SK-N-SH (cell line): ENCODE results near the gene FMR1NB. TPM values are rescaled to one million over a fixed set of nuclear protein-coding genes. Genes with fewer than 3 reads are reported as not detected.

Experiments used
- CTCF ChIA-PET: fragments of 300-600, 350-600 bp; formaldehyde crosslinking; extraction: SDS; loops from one replicate; lab custom pipeline; 2021; lab: Yijun Ruan, JAX
- POLR2A ChIA-PET: fragments of 350-600 bp; sonication (Branson Sonifier 250); formaldehyde crosslinking; extraction: SDS; loops from one replicate; lab custom pipeline; 2020; ENCODE audit warnings: antibody characterized with exemption, inconsistent platforms; lab: Yijun Ruan, JAX
- DNase-seq: peaks from one replicate; pipeline ENCODE4 v3.0.0; 2012
- H2AFZ ChIP-seq: fragments of 200-600 bp; sonication (generic); 2 replicates; pipeline ENCODE4 v1.8.1; 2016; ENCODE audit warnings: antibody characterized with exemption, mild to moderate bottlenecking, low read depth
- H3F3A ChIP-seq: fragments of 200-600 bp; sonication (generic); replicated peaks from 2 replicates; pipeline ENCODE3; 2016; ENCODE audit warnings: antibody characterized with exemption, mild to moderate bottlenecking; ENCODE audit not compliant: insufficient read depth
- H3K27ac ChIP-seq, 2 experiments: fragments of 200-500 bp in 1 of 2; fragments of 200-600 bp in 1 of 2; sonication (Bioruptor generic) in 1 of 2; sonication (generic), shearing (Covaris generic) in 1 of 2; 2 replicates each; pipeline versions ENCODE4 v1.5.1 to v1.6.1; 2014 to 2016; ENCODE audit warnings: low read depth in 2 of 2, inconsistent platforms in 1 of 2, low read length in 1 of 2, mild to moderate bottlenecking in 1 of 2, mixed read lengths in 1 of 2
- H3K27me3 ChIP-seq: fragments of 200-600 bp; sonication (generic), shearing (Covaris generic); 2 replicates; pipeline ENCODE4 v1.6.1; 2016; ENCODE audit warnings: mixed run types; ENCODE audit not compliant: insufficient read depth
- H3K36me3 ChIP-seq, 2 experiments: fragments of 200-500 bp in 1 of 2; fragments of 200-600 bp in 1 of 2; sonication (Bioruptor generic) in 1 of 2; sonication (generic) in 1 of 2; replicated peaks in 1 of 2; 2 replicates each; pipeline versions ENCODE3 to v1.5.1; 2014 to 2016; ENCODE audit warnings: low read length in 1 of 2, mild to moderate bottlenecking in 1 of 2; ENCODE audit not compliant: insufficient read depth in 2 of 2, control insufficient read depth in 1 of 2
- H3K4me1 ChIP-seq, 2 experiments: fragments of 200-500 bp in 1 of 2; fragments of 200-600 bp in 1 of 2; sonication (Bioruptor generic) in 1 of 2; sonication (generic), shearing (Covaris generic) in 1 of 2; 2 replicates each; pipeline versions ENCODE4 v1.5.1 to v1.6.1; 2014 to 2016; ENCODE audit warnings: low read depth in 1 of 2, low read length in 1 of 2, mixed run types in 1 of 2; ENCODE audit not compliant: insufficient read depth in 2 of 2, control insufficient read depth in 1 of 2
- H3K4me2 ChIP-seq: fragments of 200-600 bp; sonication (generic), shearing (Covaris generic); 2 replicates; pipeline ENCODE4 v1.6.1; 2017; ENCODE audit warnings: mixed run types
- H3K4me3 ChIP-seq, 2 experiments: fragments of 200-500 bp in 1 of 2; fragments of 200-600 bp in 1 of 2; sonication (Bioruptor generic) in 1 of 2; sonication (generic), shearing (Covaris generic) in 1 of 2; 2 replicates each; pipeline versions ENCODE4 v1.5.1 to v1.8.1; 2014 to 2016; ENCODE audit warnings: low read depth in 2 of 2, inconsistent platforms in 1 of 2, low read length in 1 of 2, mild to moderate bottlenecking in 1 of 2, mixed read lengths in 1 of 2, moderate library complexity in 1 of 2
- H3K79me2 ChIP-seq: fragments of 200-600 bp; sonication (generic); 2 replicates; pipeline ENCODE4 v1.8.1; 2017; ENCODE audit warnings: mild to moderate bottlenecking; ENCODE audit not compliant: insufficient read depth
- H3K9ac ChIP-seq: fragments of 200-600 bp; sonication (generic); 2 replicates; pipeline ENCODE4 v1.6.1; 2017; ENCODE audit warnings: mixed run types
- H3K9me2 ChIP-seq: fragments of 200-600 bp; sonication (generic); 2 replicates; pipeline ENCODE4 v1.6.1; 2017; ENCODE audit warnings: mixed run types
- H3K9me3 ChIP-seq: fragments of 200-600 bp; sonication (generic); 2 replicates; pipeline ENCODE4 v1.6.1; 2017; ENCODE audit warnings: mixed run types, mild to moderate bottlenecking, moderate library complexity
- H4K20me1 ChIP-seq: fragments of 200-600 bp; sonication (generic); 2 replicates; pipeline ENCODE4 v1.6.1; 2017; ENCODE audit warnings: mild to moderate bottlenecking, mixed run types; ENCODE audit not compliant: insufficient read depth
- EP300 ChIP-seq, 2 experiments: IDR thresholded peaks; 2 replicates each; pipeline versions ENCODE4 v1.4.0 to v1.6.1; 2012; ENCODE audit warnings: borderline replicate concordance in 1 of 2, low read depth in 1 of 2, low read length in 1 of 2
- FOSL2 ChIP-seq: IDR thresholded peaks from 2 replicates; pipeline ENCODE4 v1.4.0; 2012; ENCODE audit warnings: low read depth, mild to moderate bottlenecking, moderate library complexity, borderline replicate concordance
- GATA2 ChIP-seq: sonication (generic); formaldehyde crosslinking; IDR thresholded peaks from 2 replicates; pipeline ENCODE4 v1.5.0; 2020; ENCODE audit warnings: mild to moderate bottlenecking, missing genetic modification reagents
- JUND ChIP-seq: IDR thresholded peaks from 2 replicates; pipeline ENCODE4 v1.4.0; 2012
- MXI1 ChIP-seq: IDR thresholded peaks from 2 replicates; pipeline ENCODE4 v1.6.1; 2012; ENCODE audit warnings: mild to moderate bottlenecking, low read depth, low read length, improper control_type of control experiment
- NRF1 ChIP-seq: IDR thresholded peaks from 2 replicates; pipeline ENCODE4 v1.6.1; 2012; ENCODE audit warnings: low read depth, mild to moderate bottlenecking, low read length
- POLR2AphosphoS5 ChIP-seq: IDR thresholded peaks from 2 replicates; pipeline ENCODE4 v1.6.1; 2012; ENCODE audit warnings: low read depth, low read length
- RCOR1 ChIP-seq: fragments of 150-350 bp; IDR thresholded peaks from 2 replicates; pipeline ENCODE4 v1.6.1; 2017; ENCODE audit warnings: antibody characterized with exemption, low read length
- RFX5 ChIP-seq: IDR thresholded peaks from 2 replicates; pipeline ENCODE4 v1.6.1; 2012; ENCODE audit warnings: mild to moderate bottlenecking, improper control_type of control experiment, low read length
- TCF12 ChIP-seq: IDR thresholded peaks from 2 replicates; pipeline ENCODE4 v1.4.0; 2012
- YY1 ChIP-seq: IDR thresholded peaks from 2 replicates; pipeline ENCODE4 v1.4.0; 2012; ENCODE audit warnings: low read depth, mild to moderate bottlenecking
- WGBS: methylation state at CpG from one replicate; pipeline ENCODE4 v1.1.6; 2017; ENCODE audit warnings: low lambda C conversion rate; 5-methylcytosine and 5-hydroxymethylcytosine counted together
- polyA plus RNA-seq, 3 experiments: library from polyadenylated mRNA; depleted of rRNA; stranded (reverse); fragments of >200 nt; gene quantifications; 2 replicates each; pipeline ENCODE4 v1.2.3, GENCODE V29; 2012
- TF ChIP-seq, protein P1 (sequence below): fragments of 150-350 bp; IDR thresholded peaks from 2 replicates; pipeline ENCODE4 v1.6.1; 2016; ENCODE audit warnings: mild to moderate bottlenecking, low read depth, low read length
- TF ChIP-seq, protein P2 (sequence below): IDR thresholded peaks from 2 replicates; pipeline ENCODE4; 2012
- TF ChIP-seq, protein P3 (sequence below): fragments of 150-350 bp; IDR thresholded peaks from 2 replicates; pipeline ENCODE4 v1.6.1; 2017; ENCODE audit warnings: antibody characterized with exemption, low read length, low read depth, borderline replicate concordance
- TF ChIP-seq, protein P4 (sequence below): fragments of 200-600 bp; sonication (generic); IDR thresholded peaks from 2 replicates; pipeline ENCODE4 v1.6.1; 2017; ENCODE audit warnings: antibody characterized with exemption, mild to moderate bottlenecking, moderate library complexity

Gene FMR1NB
- polyA plus RNA-seq, 1 of the 3 experiments (the other 2 are of a cell fraction) = not detected

DNA sequence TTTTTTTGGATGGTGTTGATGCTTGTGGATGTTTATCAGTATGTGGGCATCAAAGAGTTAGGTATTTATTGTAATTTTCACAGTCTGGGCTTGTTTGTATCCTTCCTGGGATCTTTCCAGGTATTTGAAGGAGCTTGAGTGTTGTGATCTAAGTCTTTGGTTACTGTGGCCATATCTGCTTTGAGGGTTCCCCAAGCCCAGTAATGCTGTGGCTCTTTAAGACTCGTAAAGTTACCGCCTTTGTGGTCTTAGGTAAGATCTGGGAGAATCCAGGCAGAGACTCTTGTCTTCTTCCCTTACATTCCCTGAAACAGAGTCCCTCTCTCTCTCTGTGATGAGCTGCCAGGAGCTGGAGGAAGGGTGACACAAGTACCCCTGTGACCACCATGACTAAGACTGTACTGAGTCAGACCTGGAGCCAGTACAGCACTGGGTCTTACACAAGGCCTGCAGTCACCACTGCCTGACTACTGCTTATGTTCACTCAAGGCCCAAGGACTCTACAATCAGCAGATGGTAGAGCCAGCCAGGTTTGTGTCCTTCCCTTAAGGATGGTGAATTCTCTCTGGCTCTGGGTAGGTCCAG is 62.2 kb downstream of the FMR1NB start:
- no peak overlapping the region for H3K9ac ChIP-seq
- ChIA-PET POLR2A (interaction anchor here (0.6 kb wide), 1 partner anchor 40 kb away, joined by 4 read pairs; no protein-coding TSS in a partner anchor), CTCF (interaction anchor here (1.2 kb wide), 1 partner anchor 1244 kb away, joined by 4 read pairs; no protein-coding TSS in a partner anchor)
- H3K27me3 ChIP-seq = no peaks in the 10 kb centered on the region
- no peak for TF ChIP-seq NRF1
- TF ChIP-seq, protein P1, sequence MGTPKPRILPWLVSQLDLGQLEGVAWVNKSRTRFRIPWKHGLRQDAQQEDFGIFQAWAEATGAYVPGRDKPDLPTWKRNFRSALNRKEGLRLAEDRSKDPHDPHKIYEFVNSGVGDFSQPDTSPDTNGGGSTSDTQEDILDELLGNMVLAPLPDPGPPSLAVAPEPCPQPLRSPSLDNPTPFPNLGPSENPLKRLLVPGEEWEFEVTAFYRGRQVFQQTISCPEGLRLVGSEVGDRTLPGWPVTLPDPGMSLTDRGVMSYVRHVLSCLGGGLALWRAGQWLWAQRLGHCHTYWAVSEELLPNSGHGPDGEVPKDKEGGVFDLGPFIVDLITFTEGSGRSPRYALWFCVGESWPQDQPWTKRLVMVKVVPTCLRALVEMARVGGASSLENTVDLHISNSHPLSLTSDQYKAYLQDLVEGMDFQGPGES = no peak
- TF ChIP-seq POLR2AphosphoS5 = no peak
- TF ChIP-seq GATA2 (CRISPR knock-in tag) = no peak
- DNase-seq = no peak
- H3F3A ChIP-seq = no peaks in the 10 kb centered on the region
- no peak overlapping the region for H3K4me3 ChIP-seq
- H3K9me3 ChIP-seq = no peaks in the 10 kb centered on the region
- H3K4me2 ChIP-seq = no peak overlapping the region
- H3K36me3 ChIP-seq = no peaks in the 10 kb centered on the region
- H2AFZ ChIP-seq = no peak overlapping the region
- no peaks in the 10 kb centered on the region for H4K20me1 ChIP-seq
- no peaks in the 10 kb centered on the region for H3K9me2 ChIP-seq
- 0% methylated on average over 2 of the region's 2 CpGs for WGBS
- H3K27ac ChIP-seq = no peak overlapping the region
- no peaks in the 10 kb centered on the region for H3K4me1 ChIP-seq
- no peaks in the 10 kb centered on the region for H3K79me2 ChIP-seq

DNA sequence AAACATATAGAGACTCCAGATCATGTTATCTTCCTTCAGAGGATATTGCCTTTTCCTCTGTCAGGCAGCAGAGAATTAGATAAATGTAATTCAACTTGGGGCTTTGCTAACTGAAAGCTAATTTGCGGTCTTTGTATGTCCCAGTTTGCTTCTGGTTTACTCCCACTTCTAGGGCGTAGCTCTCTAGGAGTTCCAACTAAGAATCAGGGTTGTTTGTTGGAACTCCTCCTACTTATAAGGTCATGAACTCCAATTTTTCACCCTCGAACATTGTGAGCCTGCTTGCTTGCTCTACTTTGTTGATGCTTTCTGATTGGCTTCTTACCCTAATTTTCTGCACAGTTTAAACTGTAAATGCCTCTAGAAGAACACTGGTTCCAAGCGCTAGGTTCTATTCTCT is 66.1 kb downstream of the FMR1NB start:
- WGBS = 4% methylated on average over 4 of the region's 4 CpGs

More for the DNA sequence above, 66.1 kb downstream of the FMR1NB start:
- Histone ChIP-seq H3K4me3 (no peak overlapping the region), H3F3A (no peaks in the 10 kb centered on the region), H2AFZ (no peak overlapping the region), H3K27me3 (no peaks in the 10 kb centered on the region), H3K9me2 (no peaks in the 10 kb centered on the region), H3K9me3 (no peaks in the 10 kb centered on the region), H3K36me3 (no peaks in the 10 kb centered on the region), H3K27ac (no peak overlapping the region), H4K20me1 (no peaks in the 10 kb centered on the region), H3K4me1 (no peaks in the 10 kb centered on the region), H3K4me2 (no peak overlapping the region), H3K79me2 (no peaks in the 10 kb centered on the region), H3K9ac (no peak overlapping the region)
- TF ChIP-seq, protein P2, sequence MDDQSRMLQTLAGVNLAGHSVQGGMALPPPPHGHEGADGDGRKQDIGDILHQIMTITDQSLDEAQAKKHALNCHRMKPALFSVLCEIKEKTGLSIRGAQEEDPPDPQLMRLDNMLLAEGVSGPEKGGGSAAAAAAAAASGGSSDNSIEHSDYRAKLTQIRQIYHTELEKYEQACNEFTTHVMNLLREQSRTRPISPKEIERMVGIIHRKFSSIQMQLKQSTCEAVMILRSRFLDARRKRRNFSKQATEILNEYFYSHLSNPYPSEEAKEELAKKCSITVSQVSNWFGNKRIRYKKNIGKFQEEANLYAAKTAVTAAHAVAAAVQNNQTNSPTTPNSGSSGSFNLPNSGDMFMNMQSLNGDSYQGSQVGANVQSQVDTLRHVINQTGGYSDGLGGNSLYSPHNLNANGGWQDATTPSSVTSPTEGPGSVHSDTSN = no peak
- no peak for TF ChIP-seq EP300 (IDR thresholded peaks at IDR 0.05; ENCODE audit: borderline replicate concordance in 1 of 2, low read depth in 1 of 2, low read length in 1 of 2)
- TF ChIP-seq, protein P3, sequence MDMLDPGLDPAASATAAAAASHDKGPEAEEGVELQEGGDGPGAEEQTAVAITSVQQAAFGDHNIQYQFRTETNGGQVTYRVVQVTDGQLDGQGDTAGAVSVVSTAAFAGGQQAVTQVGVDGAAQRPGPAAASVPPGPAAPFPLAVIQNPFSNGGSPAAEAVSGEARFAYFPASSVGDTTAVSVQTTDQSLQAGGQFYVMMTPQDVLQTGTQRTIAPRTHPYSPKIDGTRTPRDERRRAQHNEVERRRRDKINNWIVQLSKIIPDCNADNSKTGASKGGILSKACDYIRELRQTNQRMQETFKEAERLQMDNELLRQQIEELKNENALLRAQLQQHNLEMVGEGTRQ = no peak
- no peak for TF ChIP-seq FOSL2
- no peak for TF ChIP-seq RFX5
- no peak for TF ChIP-seq RCOR1
- TF ChIP-seq JUND = no peak
- no peak for TF ChIP-seq MXI1
- TF ChIP-seq, protein P4, sequence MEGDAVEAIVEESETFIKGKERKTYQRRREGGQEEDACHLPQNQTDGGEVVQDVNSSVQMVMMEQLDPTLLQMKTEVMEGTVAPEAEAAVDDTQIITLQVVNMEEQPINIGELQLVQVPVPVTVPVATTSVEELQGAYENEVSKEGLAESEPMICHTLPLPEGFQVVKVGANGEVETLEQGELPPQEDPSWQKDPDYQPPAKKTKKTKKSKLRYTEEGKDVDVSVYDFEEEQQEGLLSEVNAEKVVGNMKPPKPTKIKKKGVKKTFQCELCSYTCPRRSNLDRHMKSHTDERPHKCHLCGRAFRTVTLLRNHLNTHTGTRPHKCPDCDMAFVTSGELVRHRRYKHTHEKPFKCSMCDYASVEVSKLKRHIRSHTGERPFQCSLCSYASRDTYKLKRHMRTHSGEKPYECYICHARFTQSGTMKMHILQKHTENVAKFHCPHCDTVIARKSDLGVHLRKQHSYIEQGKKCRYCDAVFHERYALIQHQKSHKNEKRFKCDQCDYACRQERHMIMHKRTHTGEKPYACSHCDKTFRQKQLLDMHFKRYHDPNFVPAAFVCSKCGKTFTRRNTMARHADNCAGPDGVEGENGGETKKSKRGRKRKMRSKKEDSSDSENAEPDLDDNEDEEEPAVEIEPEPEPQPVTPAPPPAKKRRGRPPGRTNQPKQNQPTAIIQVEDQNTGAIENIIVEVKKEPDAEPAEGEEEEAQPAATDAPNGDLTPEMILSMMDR = no peak
- no peak for TF ChIP-seq YY1
- no peak for TF ChIP-seq TCF12
- DNase-seq = no peak
- ChIA-PET CTCF (interaction anchor here (2.0 to 2.4 kb wide), 2 partner anchors 14 to 1424 kb away, joined by 4 to 14 read pairs; no protein-coding TSS in a partner anchor), POLR2A (no interaction called here)
